ENCODE results near the gene GUCA1A. TPM values are rescaled to one million over a fixed set of nuclear protein-coding genes. Genes with fewer than 3 reads are reported as not detected.
"Not testable (repeated sequence)": the region's sequence is repeated elsewhere in the genome, so short reads cannot be mapped to it uniquely, and the experiment has no call there.

The GUCA1A gene
- total RNA-seq, 4 donors from 2014 or later: not detected

DNA sequence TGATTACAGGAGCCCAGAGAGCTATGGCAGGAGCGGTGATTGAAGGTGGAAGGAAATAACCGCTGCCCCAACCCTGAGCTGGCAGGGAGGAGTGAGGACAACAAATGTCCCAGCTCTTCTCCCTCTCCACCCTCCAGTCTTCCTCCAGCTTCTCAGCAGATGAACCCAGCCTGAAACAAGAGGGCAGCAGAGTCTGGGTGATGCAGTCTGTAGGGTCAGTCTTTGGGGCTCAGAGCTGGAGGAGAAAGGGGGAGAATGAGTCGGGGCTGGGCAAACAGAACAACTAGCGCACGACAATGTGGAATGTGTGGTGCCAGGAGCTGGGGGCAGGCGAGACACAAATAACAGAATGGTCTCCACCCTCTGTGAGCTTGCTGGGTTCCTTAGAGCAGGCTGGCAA lies 4.5 kb upstream of the GUCA1A start:
- 83% methylated on average over 6 of the region's 6 CpGs for WGBS
- H3K27ac ChIP-seq (replicated peaks in 1 of 4): no peak overlapping the region
- H3K4me3 ChIP-seq: no peak overlapping the region
- H3K9me3 ChIP-seq: no peaks in the 10 kb centered on the region
- no peaks in the 10 kb centered on the region for H3K27me3 ChIP-seq
- no peaks in the 10 kb centered on the region for H3K36me3 ChIP-seq
- intact Hi-C loops (cut with DNase I): no loop called here
- no peaks in the 10 kb centered on the region for H3K4me1 ChIP-seq
- TF ChIP-seq EP300 (IDR thresholded peaks at IDR 0.05): no peak
- TF ChIP-seq POLR2A (IDR thresholded peaks at IDR 0.05; ENCODE audit: low read depth): no peak
- TF ChIP-seq POLR2AphosphoS5 (IDR thresholded peaks at IDR 0.05): no peak
- TF ChIP-seq, protein P1, sequence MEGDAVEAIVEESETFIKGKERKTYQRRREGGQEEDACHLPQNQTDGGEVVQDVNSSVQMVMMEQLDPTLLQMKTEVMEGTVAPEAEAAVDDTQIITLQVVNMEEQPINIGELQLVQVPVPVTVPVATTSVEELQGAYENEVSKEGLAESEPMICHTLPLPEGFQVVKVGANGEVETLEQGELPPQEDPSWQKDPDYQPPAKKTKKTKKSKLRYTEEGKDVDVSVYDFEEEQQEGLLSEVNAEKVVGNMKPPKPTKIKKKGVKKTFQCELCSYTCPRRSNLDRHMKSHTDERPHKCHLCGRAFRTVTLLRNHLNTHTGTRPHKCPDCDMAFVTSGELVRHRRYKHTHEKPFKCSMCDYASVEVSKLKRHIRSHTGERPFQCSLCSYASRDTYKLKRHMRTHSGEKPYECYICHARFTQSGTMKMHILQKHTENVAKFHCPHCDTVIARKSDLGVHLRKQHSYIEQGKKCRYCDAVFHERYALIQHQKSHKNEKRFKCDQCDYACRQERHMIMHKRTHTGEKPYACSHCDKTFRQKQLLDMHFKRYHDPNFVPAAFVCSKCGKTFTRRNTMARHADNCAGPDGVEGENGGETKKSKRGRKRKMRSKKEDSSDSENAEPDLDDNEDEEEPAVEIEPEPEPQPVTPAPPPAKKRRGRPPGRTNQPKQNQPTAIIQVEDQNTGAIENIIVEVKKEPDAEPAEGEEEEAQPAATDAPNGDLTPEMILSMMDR (IDR thresholded peaks at IDR 0.05): no peak
- no peak for DNase-seq (ENCODE audit: extremely low spot score)

DNA sequence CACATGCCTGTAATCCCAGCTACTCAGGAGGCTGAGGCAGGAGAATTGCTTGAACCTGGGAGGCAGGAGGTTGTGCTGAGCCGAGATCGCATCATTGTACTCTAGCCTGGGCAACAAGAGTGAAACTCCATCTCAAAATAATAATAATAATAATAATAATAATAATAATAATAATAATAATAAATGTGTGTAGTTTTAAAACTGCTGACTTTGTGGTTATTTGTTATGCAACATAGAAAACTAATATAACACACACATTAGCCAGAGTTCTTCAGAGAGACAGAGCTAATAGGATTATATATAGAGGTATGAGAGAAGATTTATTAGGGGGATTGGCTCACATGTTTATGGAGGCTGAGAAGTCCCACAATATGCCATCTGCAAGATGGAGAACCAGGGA lies 3.4 kb upstream of the GUCA1A start:
- H3K4me1 ChIP-seq; intact Hi-C loops (cut with DNase I); H3K4me3 ChIP-seq; H3K27me3 ChIP-seq; H3K9me3 ChIP-seq; H3K36me3 ChIP-seq; DNase-seq (ENCODE audit: extremely low spot score); H3K27ac ChIP-seq (replicated peaks in 1 of 4): not testable (repeated sequence)
- 45% methylated on average over 2 of the region's 2 CpGs for WGBS

DNA sequence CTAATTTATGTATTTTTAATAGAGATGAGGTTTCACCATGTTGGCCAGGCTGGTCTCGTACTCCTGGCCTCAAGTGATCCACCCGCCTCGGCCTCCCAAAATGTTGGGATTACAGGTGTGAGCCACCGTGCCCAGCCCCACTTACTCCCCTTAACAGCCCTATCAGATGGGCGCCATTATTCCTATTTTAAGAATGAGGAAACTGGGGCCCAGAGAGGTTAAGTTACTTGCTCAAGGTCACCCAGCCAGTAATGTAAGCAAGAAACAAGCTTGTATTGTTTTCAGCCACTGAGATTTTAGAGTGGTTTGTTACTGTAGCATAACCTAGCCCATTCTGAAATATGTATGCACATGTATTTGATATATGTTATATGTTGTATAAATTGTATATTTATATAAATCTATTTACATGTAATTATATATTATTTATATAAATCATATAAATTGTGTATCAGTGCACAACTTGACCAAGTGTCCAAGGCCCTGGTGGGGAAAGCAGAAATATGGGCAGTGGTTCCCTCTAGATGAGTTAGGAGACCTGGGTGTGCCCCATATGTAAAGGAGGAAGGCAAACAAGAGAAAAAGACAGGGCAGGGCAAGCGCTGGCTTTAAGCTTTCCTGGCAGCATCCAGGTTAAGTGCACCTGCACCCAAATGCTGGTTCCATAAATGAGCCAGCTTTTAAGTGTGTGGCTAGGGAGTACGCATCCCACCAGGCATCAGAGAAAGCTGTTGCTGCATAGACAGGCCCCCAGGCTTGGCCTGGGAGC lies 1.2 kb upstream of the GUCA1A start:
- WGBS: 94% methylated on average over 7 of the region's 7 CpGs
- DNase-seq (ENCODE audit: extremely low spot score): no peak
- Histone ChIP-seq H3K36me3 (no peaks in the 10 kb centered on the region), H3K27ac (replicated peaks in 1 of 4) (no peak overlapping the region), H3K4me3 (no peak overlapping the region), H3K4me1 (no peaks in the 10 kb centered on the region), H3K9me3 (no peaks in the 10 kb centered on the region), H3K27me3 (no peaks in the 10 kb centered on the region)
- intact Hi-C loops (cut with DNase I): no loop called here
- TF ChIP-seq, protein P1 (IDR thresholded peaks at IDR 0.05): no peak
- TF ChIP-seq POLR2AphosphoS5 (IDR thresholded peaks at IDR 0.05) (no peak), POLR2A (IDR thresholded peaks at IDR 0.05; ENCODE audit: low read depth) (no peak), EP300 (IDR thresholded peaks at IDR 0.05) (no peak)

DNA sequence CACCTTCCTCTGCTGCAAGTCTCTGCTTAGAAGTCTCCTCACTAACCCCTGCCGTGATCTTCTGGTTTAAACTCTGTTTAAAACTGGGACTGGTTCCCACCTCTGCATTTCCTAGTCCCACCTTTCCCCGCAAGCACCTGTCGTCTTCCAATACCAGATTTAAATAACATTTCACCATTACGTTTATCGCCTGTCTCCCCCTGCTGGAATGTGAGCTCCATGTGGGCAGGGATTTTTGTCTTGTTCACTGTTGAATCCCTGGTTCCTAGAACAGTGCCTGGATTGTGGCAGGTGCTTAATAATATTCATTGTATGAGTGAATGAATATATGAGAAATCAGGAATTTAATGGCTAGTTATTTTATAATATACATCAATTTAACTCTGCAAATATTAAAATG lies 2.7 kb downstream of the GUCA1A start:
- intact Hi-C loops (cut with DNase I): no loop called here
- Histone ChIP-seq H3K27ac (replicated peaks in 1 of 4) (no peak overlapping the region), H3K4me3 (no peak overlapping the region), H3K27me3 (peaks cover 0 to 22% (median 3%) of the 10 kb centered on the region in 4 donors), H3K9me3 (no peaks in the 10 kb centered on the region), H3K4me1 (peaks cover 0 to 4% (median 2%) of the 10 kb centered on the region in 4 donors), H3K36me3 (no peaks in the 10 kb centered on the region)
- DNase-seq (ENCODE audit: extremely low spot score): no peak
- WGBS: 73% methylated on average over 5 of the region's 5 CpGs
- TF ChIP-seq, protein P1 (IDR thresholded peaks at IDR 0.05): no peak
- TF ChIP-seq POLR2A (IDR thresholded peaks at IDR 0.05; ENCODE audit: low read depth): no peak
- TF ChIP-seq POLR2AphosphoS5 (IDR thresholded peaks at IDR 0.05): no peak
- no peak for TF ChIP-seq EP300 (IDR thresholded peaks at IDR 0.05)

DNA sequence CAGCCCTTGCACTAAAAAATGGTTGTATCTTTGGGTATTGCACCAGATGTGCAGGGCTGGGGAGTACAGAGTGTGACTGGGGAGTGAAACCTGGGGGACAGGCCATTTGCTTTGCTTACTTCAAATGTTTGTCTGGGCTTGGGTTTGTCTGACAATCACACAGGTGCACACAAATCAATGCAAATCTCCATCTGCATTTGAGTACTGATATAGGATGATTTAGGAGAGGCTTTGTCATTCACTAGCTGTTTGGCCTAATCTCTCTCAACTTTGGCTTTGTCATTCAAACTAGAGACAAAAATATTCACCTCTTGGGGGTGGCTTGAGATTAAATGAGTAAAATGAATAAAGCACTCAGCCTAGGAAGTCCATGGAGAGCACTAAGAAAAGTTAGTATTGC lies 3.8 kb downstream of the GUCA1A start:
- DNase-seq (ENCODE audit: extremely low spot score): no peak

More for the DNA sequence above, 3.8 kb downstream of the GUCA1A start:
- TF ChIP-seq, protein P1 (IDR thresholded peaks at IDR 0.05): no peak
- TF ChIP-seq POLR2A (IDR thresholded peaks at IDR 0.05; ENCODE audit: low read depth): no peak
- TF ChIP-seq EP300 (IDR thresholded peaks at IDR 0.05): no peak
- no peak for TF ChIP-seq POLR2AphosphoS5 (IDR thresholded peaks at IDR 0.05)
- H3K4me1 ChIP-seq: peaks cover 0 to 4% (median 2%) of the 10 kb centered on the region in 4 donors
- H3K27me3 ChIP-seq: peaks cover 0 to 22% (median 3%) of the 10 kb centered on the region in 4 donors
- H3K9me3 ChIP-seq: no peaks in the 10 kb centered on the region
- H3K4me3 ChIP-seq: no peak overlapping the region
- intact Hi-C loops (cut with DNase I): no loop called here
- no peak overlapping the region for H3K27ac ChIP-seq (replicated peaks in 1 of 4)
- no peaks in the 10 kb centered on the region for H3K36me3 ChIP-seq
